Stimulated activated CD8-positive, alpha-beta memory T cell treated with anti-CD3 and anti-CD28 coated beads, Interleukin-15, amount 100 ng/mL, for 24 hours (primary cell): ENCODE measurements around the gene ST14.
"Not testable (repeated sequence)": the region's sequence is repeated elsewhere in the genome, so short reads cannot be mapped to it uniquely, and the experiment has no call there.

Source experiments
- DNase-seq: peaks from one replicate; pipeline ENCODE4 v3.0.0-alpha.2; 2020; ENCODE audit warnings: low read depth

The ST14 gene

GRCh38 chr11:130164221-130164570 lies 4.6 kb downstream of the ST14 start:
- no peak for DNase-seq

- DNase-seq, result no peak
Measured at GRCh38 chr11:130165601-130166456, 6.2 kb downstream of the ST14 start.

GRCh38 chr11:130166457-130166784 lies 6.8 kb downstream of the ST14 start:
- no peak for DNase-seq

GRCh38 chr11:130167146-130167545 lies 7.6 kb downstream of the ST14 start:
- DNase-seq, result no peak

- no peak for DNase-seq
Measured at GRCh38 chr11:130168105-130168504, 8.5 kb downstream of the ST14 start.

- no peak for DNase-seq
Measured at GRCh38 chr11:130170345-130170744, 10.8 kb downstream of the ST14 start.

- DNase-seq, result no peak
Measured at GRCh38 chr11:130171534-130171933, 12.0 kb downstream of the ST14 start.

- DNase-seq, result not testable (repeated sequence)
Measured at GRCh38 chr11:130172001-130172400, 12.4 kb downstream of the ST14 start.

- DNase-seq, result no peak
Measured at GRCh38 chr11:130174642-130175041, 15.1 kb downstream of the ST14 start.

- no peak for DNase-seq
Measured at GRCh38 chr11:130175898-130176297, 16.3 kb downstream of the ST14 start.

- no peak for DNase-seq
Measured at GRCh38 chr11:130177782-130178181, 18.2 kb downstream of the ST14 start.

- DNase-seq, result no peak
Measured at GRCh38 chr11:130178441-130179339, 19.1 kb downstream of the ST14 start.

- DNase-seq, result no peak
Measured at GRCh38 chr11:130179396-130180306, 20.1 kb downstream of the ST14 start.

- no peak for DNase-seq
Measured at GRCh38 chr11:130180491-130180890, 20.9 kb downstream of the ST14 start.

GRCh38 chr11:130180896-130181294 lies 21.3 kb downstream of the ST14 start:
- DNase-seq, result no peak

- no peak for DNase-seq
Measured at GRCh38 chr11:130181295-130182272, 22.0 kb downstream of the ST14 start.

GRCh38 chr11:130183878-130184610 lies 24.5 kb downstream of the ST14 start:
- DNase-seq, result no peak

GRCh38 chr11:130187096-130187495 lies 27.5 kb downstream of the ST14 start:
- DNase-seq, result no peak

GRCh38 chr11:130188047-130188446 lies 28.5 kb downstream of the ST14 start:
- no peak for DNase-seq
